Neural cell (in vitro differentiated cells): Measurements from ENCODE around the gene TEX101. TPM values are rescaled to one million over a fixed set of nuclear protein-coding genes. Genes with fewer than 3 reads are reported as not detected.
"Not testable (repeated sequence)": the region's sequence is repeated elsewhere in the genome, so short reads cannot be mapped to it uniquely, and the experiment has no call there.

ENCODE experiments used
- H2AFZ ChIP-seq: fragments of 200-600, 300-800 bp; sonication (generic), shearing (Covaris generic); 2 replicates; pipeline ENCODE4 v1.6.0; 2014; ENCODE audit warnings: low read depth, mild to moderate bottlenecking, antibody characterized with exemption, low read length, moderate library complexity
- H3F3A ChIP-seq: fragments of 200-600 bp; shearing (Covaris generic); 2 replicates; pipeline ENCODE4 v1.6.1; 2016; ENCODE audit warnings: mild to moderate bottlenecking, moderate library complexity, mixed read lengths, antibody characterized with exemption, low read length; ENCODE audit not compliant: insufficient read depth, poor library complexity, severe bottlenecking
- H3K27ac ChIP-seq: fragments of 200-600, 300-800 bp; sonication (generic), shearing (Covaris generic); 2 replicates; pipeline ENCODE4 v1.5.1; 2014; ENCODE audit warnings: mild to moderate bottlenecking, low read length, moderate library complexity
- H3K27me3 ChIP-seq: fragments of 300-800, 200-600 bp; sonication (generic), shearing (Covaris generic); 2 replicates; pipeline ENCODE4 v1.6.0; 2014; ENCODE audit warnings: mild to moderate bottlenecking, low read depth, low read length, moderate library complexity; ENCODE audit not compliant: insufficient read depth
- H3K36me3 ChIP-seq: fragments of 300-800, 200-600 bp; sonication (generic), shearing (Covaris generic); 2 replicates; pipeline ENCODE4 v1.5.1; 2014; ENCODE audit warnings: mild to moderate bottlenecking, antibody characterized with exemption, low read length, moderate library complexity; ENCODE audit not compliant: insufficient read depth
- H3K4me2 ChIP-seq: fragments of 300-800, 200-600 bp; sonication (generic), shearing (Covaris generic); 2 replicates; pipeline ENCODE4 v1.6.0; 2014; ENCODE audit warnings: mild to moderate bottlenecking, low read length
- H3K4me3 ChIP-seq: fragments of 300-800, 200-600 bp; sonication (generic), shearing (Covaris generic); 2 replicates; pipeline ENCODE4 v1.5.1; 2014; ENCODE audit warnings: mild to moderate bottlenecking, low read length, moderate library complexity
- H3K79me2 ChIP-seq: fragments of 200-600 bp; shearing (Covaris generic); replicated peaks from 2 replicates; pipeline ENCODE4 v1.6.0; 2014; ENCODE audit warnings: mild to moderate bottlenecking, low read length, moderate library complexity; ENCODE audit not compliant: insufficient read depth
- H3K9ac ChIP-seq: fragments of 300-800, 200-600 bp; sonication (generic), shearing (Covaris generic); 2 replicates; pipeline ENCODE4 v1.6.1; 2016; ENCODE audit warnings: mild to moderate bottlenecking, low read length, mixed read lengths
- H3K9me2 ChIP-seq: fragments of 200-600 bp; shearing (Covaris generic); 2 replicates; pipeline ENCODE4 v1.6.1; 2016; ENCODE audit warnings: mild to moderate bottlenecking, low read length, mixed read lengths; ENCODE audit not compliant: insufficient read depth
- H3K9me3 ChIP-seq: fragments of 200-600, 300-800 bp; sonication (generic), shearing (Covaris generic); 2 replicates; pipeline ENCODE4 v1.6.1; 2016; ENCODE audit warnings: mild to moderate bottlenecking, mixed run types, low read length, moderate library complexity, mixed read lengths
- H4K20me1 ChIP-seq: fragments of 200-600 bp; shearing (Covaris generic); 2 replicates; pipeline ENCODE4 v1.6.1; 2016; ENCODE audit warnings: mild to moderate bottlenecking, mixed run types; ENCODE audit not compliant: insufficient read depth
- CTCF ChIP-seq: fragments of 450-650 bp; IDR thresholded peaks from 2 replicates; pipeline ENCODE4 v1.5.1; 2014; ENCODE audit warnings: antibody characterized with exemption, mild to moderate bottlenecking, moderate library complexity; ENCODE audit not compliant: poor library complexity, severe bottlenecking
- EZH2 ChIP-seq: fragments of 200-600, 300-800 bp; shearing (Covaris generic), sonication (generic); IDR thresholded peaks from 2 replicates; pipeline ENCODE4 v1.6.1; 2014; ENCODE audit warnings: antibody characterized with exemption, low read length, borderline replicate concordance, mild to moderate bottlenecking; ENCODE audit not compliant: insufficient read depth, poor library complexity, severe bottlenecking
- MXI1 ChIP-seq: fragments of 450-650 bp; conservative IDR thresholded peaks from 2 replicates; pipeline ENCODE4 v1.6.1; 2014; ENCODE audit warnings: antibody characterized with exemption, mild to moderate bottlenecking; ENCODE audit not compliant: poor library complexity, severe bottlenecking
- POLR2AphosphoS5 ChIP-seq: IDR thresholded peaks from 2 replicates; pipeline ENCODE4 v1.6.1; 2012
- RAD21 ChIP-seq: fragments of 450-650 bp; conservative IDR thresholded peaks from 2 replicates; pipeline ENCODE4 v1.6.1; 2014; ENCODE audit warnings: antibody characterized with exemption, mild to moderate bottlenecking, moderate library complexity
- REST ChIP-seq: IDR thresholded peaks from 2 replicates; pipeline ENCODE4 v1.6.1; 2012; ENCODE audit warnings: borderline replicate concordance
- SMC3 ChIP-seq: fragments of 450-650 bp; conservative IDR thresholded peaks from 2 replicates; pipeline ENCODE4 v1.6.1; 2014; ENCODE audit warnings: antibody characterized with exemption, mild to moderate bottlenecking, moderate library complexity; ENCODE audit not compliant: poor library complexity
- TAF1 ChIP-seq: IDR thresholded peaks from 2 replicates; pipeline ENCODE4 v1.6.1; 2012; ENCODE audit warnings: low read depth
- polyA plus RNA-seq: library from polyadenylated mRNA; depleted of rRNA; stranded (reverse); fragments of >200 nt; gene quantifications from 2 replicates; pipeline ENCODE4 v1.2.3, GENCODE V29; 2014

TEX101 gene
- polyA plus RNA-seq, 1 donor from 2014 or later = not detected

- not testable (repeated sequence) for H4K20me1 ChIP-seq, H3K9me2 ChIP-seq, H3K27me3 ChIP-seq, H3K79me2 ChIP-seq, H3K4me3 ChIP-seq, H3K27ac ChIP-seq, H3K9me3 ChIP-seq, H3F3A ChIP-seq, H2AFZ ChIP-seq, H3K36me3 ChIP-seq, H3K9ac ChIP-seq, H3K4me2 ChIP-seq
Measured at GRCh38 chr19:43391552-43391935, 23.1 kb upstream of the TEX101 start.

- not testable (repeated sequence) for H4K20me1 ChIP-seq, H3K4me3 ChIP-seq, H3F3A ChIP-seq, H3K27me3 ChIP-seq, H3K36me3 ChIP-seq, H3K9me3 ChIP-seq, H3K4me2 ChIP-seq, H3K9ac ChIP-seq, H3K27ac ChIP-seq, H3K9me2 ChIP-seq, H2AFZ ChIP-seq, H3K79me2 ChIP-seq
Measured at GRCh38 chr19:43393501-43393900, 21.2 kb upstream of the TEX101 start.

- Histone ChIP-seq H3K9ac (no peak overlapping the region), H3K9me3 (no peaks in the 10 kb centered on the region), H3K4me3 (no peak overlapping the region), H4K20me1 (no peaks in the 10 kb centered on the region), H3K4me2 (no peak overlapping the region), H2AFZ (no peak overlapping the region), H3K9me2 (no peaks in the 10 kb centered on the region), H3F3A (no peaks in the 10 kb centered on the region), H3K27me3 (no peaks in the 10 kb centered on the region), H3K27ac (no peak overlapping the region), H3K79me2 (no peaks in the 10 kb centered on the region), H3K36me3 (no peaks in the 10 kb centered on the region)
- TF ChIP-seq CTCF = no peak
- no peak for TF ChIP-seq SMC3
- no peak for TF ChIP-seq REST
Measured at GRCh38 chr19:43395561-43395960, 19.1 kb upstream of the TEX101 start.

- Histone ChIP-seq H3K36me3 (no peaks in the 10 kb centered on the region), H3K4me2 (no peak overlapping the region), H3K9me2 (no peaks in the 10 kb centered on the region), H3K79me2 (no peaks in the 10 kb centered on the region), H3F3A (no peaks in the 10 kb centered on the region), H3K9ac (no peak overlapping the region), H4K20me1 (no peaks in the 10 kb centered on the region), H2AFZ (no peak overlapping the region), H3K4me3 (no peak overlapping the region), H3K27ac (no peak overlapping the region), H3K9me3 (no peaks in the 10 kb centered on the region), H3K27me3 (no peaks in the 10 kb centered on the region)
- TF ChIP-seq CTCF (no peak), EZH2 (no peak), RAD21 (no peak), TAF1 (no peak), SMC3 (no peak), REST (no peak), POLR2AphosphoS5 (no peak), MXI1 (no peak)
Measured at GRCh38 chr19:43406297-43406696, 8.4 kb upstream of the TEX101 start.
